Measurements from ENCODE around the gene KCNAB1.
"Not testable (repeated sequence)": the region's sequence is repeated elsewhere in the genome, so short reads cannot be mapped to it uniquely, and the experiment has no call there.

The KCNAB1 gene

GRCh38 chr3:156098437-156099035 lies 21.8 kb upstream of the KCNAB1 start:
- TF ChIP-seq, protein P1, sequence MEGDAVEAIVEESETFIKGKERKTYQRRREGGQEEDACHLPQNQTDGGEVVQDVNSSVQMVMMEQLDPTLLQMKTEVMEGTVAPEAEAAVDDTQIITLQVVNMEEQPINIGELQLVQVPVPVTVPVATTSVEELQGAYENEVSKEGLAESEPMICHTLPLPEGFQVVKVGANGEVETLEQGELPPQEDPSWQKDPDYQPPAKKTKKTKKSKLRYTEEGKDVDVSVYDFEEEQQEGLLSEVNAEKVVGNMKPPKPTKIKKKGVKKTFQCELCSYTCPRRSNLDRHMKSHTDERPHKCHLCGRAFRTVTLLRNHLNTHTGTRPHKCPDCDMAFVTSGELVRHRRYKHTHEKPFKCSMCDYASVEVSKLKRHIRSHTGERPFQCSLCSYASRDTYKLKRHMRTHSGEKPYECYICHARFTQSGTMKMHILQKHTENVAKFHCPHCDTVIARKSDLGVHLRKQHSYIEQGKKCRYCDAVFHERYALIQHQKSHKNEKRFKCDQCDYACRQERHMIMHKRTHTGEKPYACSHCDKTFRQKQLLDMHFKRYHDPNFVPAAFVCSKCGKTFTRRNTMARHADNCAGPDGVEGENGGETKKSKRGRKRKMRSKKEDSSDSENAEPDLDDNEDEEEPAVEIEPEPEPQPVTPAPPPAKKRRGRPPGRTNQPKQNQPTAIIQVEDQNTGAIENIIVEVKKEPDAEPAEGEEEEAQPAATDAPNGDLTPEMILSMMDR (IDR thresholded peaks at IDR 0.05; ENCODE audit: low read depth, low read length), result no peak
- DNase-seq (ENCODE audit: low read depth, low spot score), result no peak
- H3K4me3 ChIP-seq (ENCODE audit: low read depth, low read length), result no peak overlapping the region
- in situ Hi-C loops (cut with HindIII; ENCODE audit: low sequenced_read_pairs), result no loop called here

- H3K4me3 ChIP-seq (ENCODE audit: low read depth, low read length); DNase-seq (ENCODE audit: low read depth, low spot score); in situ Hi-C loops (cut with HindIII; ENCODE audit: low sequenced_read_pairs): not testable (repeated sequence)
Observed at GRCh38 chr3:156099348-156099747, 21.0 kb upstream of the KCNAB1 start.

GRCh38 chr3:156099984-156100383 lies 20.4 kb upstream of the KCNAB1 start:
- H3K4me3 ChIP-seq (ENCODE audit: low read depth, low read length); in situ Hi-C loops (cut with HindIII; ENCODE audit: low sequenced_read_pairs); DNase-seq (ENCODE audit: low read depth, low spot score): not testable (repeated sequence)

GRCh38 chr3:156102267-156102931 lies 18.0 kb upstream of the KCNAB1 start:
- DNase-seq (ENCODE audit: low read depth, low spot score), result no peak
- in situ Hi-C loops (cut with HindIII; ENCODE audit: low sequenced_read_pairs), result no loop called here

GRCh38 chr3:156106721-156107373 lies 13.5 kb upstream of the KCNAB1 start:
- in situ Hi-C loops (cut with HindIII; ENCODE audit: low sequenced_read_pairs), result no loop called here
- no peak for DNase-seq (ENCODE audit: low read depth, low spot score)
- no peak overlapping the region for H3K4me3 ChIP-seq (ENCODE audit: low read depth, low read length)
- TF ChIP-seq, protein P1 (IDR thresholded peaks at IDR 0.05; ENCODE audit: low read depth, low read length), result peak; percentile 5

More at GRCh38 chr3:156102267-156102931, 18.0 kb upstream of the KCNAB1 start:
- TF ChIP-seq, protein P1 (IDR thresholded peaks at IDR 0.05; ENCODE audit: low read depth, low read length), result no peak
- no peak overlapping the region for H3K4me3 ChIP-seq (ENCODE audit: low read depth, low read length)

DNA sequence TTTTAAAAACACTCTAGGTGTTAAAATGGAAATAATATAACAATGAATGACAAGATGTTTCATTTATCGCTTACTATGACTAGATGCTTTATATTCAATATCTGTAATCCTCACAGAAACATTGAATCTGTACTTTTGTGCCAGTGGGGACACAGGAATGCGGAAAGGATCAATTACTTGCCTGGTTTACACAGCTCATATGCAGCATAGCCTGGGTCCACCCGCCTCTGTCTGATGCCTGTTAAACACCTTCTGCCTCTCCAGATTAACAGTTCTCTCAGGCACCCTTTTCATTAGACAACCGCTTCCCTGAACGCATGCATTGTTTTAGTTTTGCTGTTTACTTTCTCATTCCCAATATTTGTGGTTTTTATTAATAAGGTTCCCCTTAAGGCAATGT lies 12.9 kb upstream of the KCNAB1 start:
- TF ChIP-seq, protein P1 (IDR thresholded peaks at IDR 0.05; ENCODE audit: low read depth, low read length), result no peak
- in situ Hi-C loops (cut with HindIII; ENCODE audit: low sequenced_read_pairs), result no loop called here
- H3K4me3 ChIP-seq (ENCODE audit: low read depth, low read length), result no peak overlapping the region

GRCh38 chr3:156108616-156109015 lies 11.8 kb upstream of the KCNAB1 start:
- no peak overlapping the region for H3K4me3 ChIP-seq (ENCODE audit: low read depth, low read length)
- TF ChIP-seq, protein P1 (IDR thresholded peaks at IDR 0.05; ENCODE audit: low read depth, low read length), result no peak
- in situ Hi-C loops (cut with HindIII; ENCODE audit: low sequenced_read_pairs), result no loop called here
- no peak for DNase-seq (ENCODE audit: low read depth, low spot score)

More for the DNA sequence above, 12.9 kb upstream of the KCNAB1 start:
- DNase-seq (ENCODE audit: low read depth, low spot score), result no peak
